Ishikawa (cell line): ENCODE data around the gene MARK3.

Experiments used
- CEBPB ChIP-seq: IDR thresholded peaks from 2 replicates; pipeline ENCODE4 v1.6.1; 2012
- CREB1 ChIP-seq: IDR thresholded peaks from 2 replicates; pipeline ENCODE4 v1.6.1; 2012; ENCODE audit warnings: low read depth
- EGR1 ChIP-seq: IDR thresholded peaks from 2 replicates; pipeline ENCODE4 v1.6.1; 2012
- EP300 ChIP-seq: IDR thresholded peaks from 2 replicates; pipeline ENCODE4 v1.6.1; 2012; ENCODE audit warnings: borderline replicate concordance
- FOXM1 ChIP-seq: IDR thresholded peaks from 2 replicates; pipeline ENCODE4 v1.6.1; 2012; ENCODE audit warnings: low read depth, borderline replicate concordance
- NFIC ChIP-seq: IDR thresholded peaks from 2 replicates; pipeline ENCODE4 v1.6.1; 2012
- RAD21 ChIP-seq: IDR thresholded peaks from 2 replicates; pipeline ENCODE4 v1.6.1; 2012; ENCODE audit warnings: low read depth
- TAF1 ChIP-seq: IDR thresholded peaks from 2 replicates; pipeline ENCODE4 v1.6.1; 2012; ENCODE audit warnings: low read depth, mild to moderate bottlenecking
- TCF12 ChIP-seq: IDR thresholded peaks from 2 replicates; pipeline ENCODE4 v1.6.1; 2012; ENCODE audit warnings: low read depth
- TEAD4 ChIP-seq: IDR thresholded peaks from 2 replicates; pipeline ENCODE4 v1.6.1; 2012
- YY1 ChIP-seq: IDR thresholded peaks from 2 replicates; pipeline ENCODE4 v1.6.1; 2012; ENCODE audit warnings: low read depth
- ZBTB7A ChIP-seq: IDR thresholded peaks from 2 replicates; pipeline ENCODE4 v1.6.1; 2012; ENCODE audit warnings: low read depth
- TF ChIP-seq, protein P1 (sequence below): IDR thresholded peaks from 2 replicates; pipeline ENCODE4 v1.6.1; 2012
- TF ChIP-seq, protein P2 (sequence below): IDR thresholded peaks from 2 replicates; pipeline ENCODE4 v1.6.1; 2012
- TF ChIP-seq, protein P3 (sequence below): IDR thresholded peaks from 2 replicates; pipeline ENCODE4 v1.6.1; 2012; ENCODE audit warnings: low read depth, mild to moderate bottlenecking

MARK3 gene

DNA sequence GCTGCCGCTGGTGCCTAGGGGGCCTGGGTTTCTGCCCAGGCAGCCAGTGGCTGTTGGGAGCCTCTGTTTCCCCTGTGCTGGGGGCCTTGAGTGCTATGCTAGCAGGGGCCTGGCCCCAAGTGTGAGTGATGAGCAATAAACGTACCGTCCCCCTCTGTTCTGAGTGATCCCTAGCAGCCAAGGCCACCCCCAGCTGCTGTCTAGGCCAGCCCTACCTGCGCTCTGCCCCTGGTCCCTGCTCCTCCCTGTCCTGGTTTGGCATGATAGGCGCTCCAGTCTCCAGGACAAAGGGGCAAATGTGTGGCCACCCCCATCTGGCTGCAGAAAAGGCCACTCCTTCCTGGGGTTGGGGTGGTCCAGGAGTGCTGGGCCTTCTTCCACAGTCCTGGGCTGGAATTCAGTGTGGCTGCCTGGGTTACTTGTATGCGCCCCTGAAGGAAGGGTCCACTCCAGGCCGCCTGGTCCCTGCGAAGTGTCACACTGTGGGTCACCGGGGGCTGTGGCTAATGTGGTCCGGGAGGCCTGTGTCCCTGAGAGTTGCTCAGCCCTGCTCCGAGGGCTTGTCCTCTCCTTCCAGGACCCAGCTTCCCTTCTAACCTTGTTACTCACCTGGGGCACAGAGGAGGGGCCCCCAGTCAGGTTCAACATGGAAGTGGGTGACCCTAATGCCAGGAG, 150.8 kb downstream of the MARK3 start:
- no peak for TF ChIP-seq EP300
- no peak for TF ChIP-seq TCF12
- no peak for TF ChIP-seq TAF1
- TF ChIP-seq, protein P1, sequence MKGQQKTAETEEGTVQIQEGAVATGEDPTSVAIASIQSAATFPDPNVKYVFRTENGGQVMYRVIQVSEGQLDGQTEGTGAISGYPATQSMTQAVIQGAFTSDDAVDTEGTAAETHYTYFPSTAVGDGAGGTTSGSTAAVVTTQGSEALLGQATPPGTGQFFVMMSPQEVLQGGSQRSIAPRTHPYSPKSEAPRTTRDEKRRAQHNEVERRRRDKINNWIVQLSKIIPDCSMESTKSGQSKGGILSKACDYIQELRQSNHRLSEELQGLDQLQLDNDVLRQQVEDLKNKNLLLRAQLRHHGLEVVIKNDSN = no peak
- TF ChIP-seq YY1 = no peak
- TF ChIP-seq RAD21 = no peak
- TF ChIP-seq FOXM1 = no peak

DNA sequence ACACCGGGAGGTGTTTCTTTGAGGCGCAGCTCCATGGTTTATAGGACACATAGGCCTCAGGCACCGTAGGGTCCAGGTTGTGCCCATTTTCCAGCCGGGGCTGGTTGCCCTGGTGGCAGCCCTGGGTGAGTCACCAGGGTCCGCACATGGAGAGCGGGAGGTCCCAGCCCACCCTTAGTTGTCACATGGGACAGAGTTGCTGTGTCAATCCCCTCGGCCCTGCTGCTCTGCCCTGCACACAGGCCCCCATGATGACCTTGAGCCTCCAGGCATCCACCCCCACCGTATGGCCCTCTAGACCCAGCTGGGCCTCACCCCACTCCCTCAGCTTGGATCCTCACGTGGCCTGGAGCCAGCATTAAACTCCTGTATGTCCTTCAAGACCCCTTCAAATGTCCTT, 151.5 kb downstream of the MARK3 start:
- no peak for TF ChIP-seq TEAD4
- TF ChIP-seq, protein P2, sequence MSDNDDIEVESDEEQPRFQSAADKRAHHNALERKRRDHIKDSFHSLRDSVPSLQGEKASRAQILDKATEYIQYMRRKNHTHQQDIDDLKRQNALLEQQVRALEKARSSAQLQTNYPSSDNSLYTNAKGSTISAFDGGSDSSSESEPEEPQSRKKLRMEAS = no peak
- TF ChIP-seq TAF1 = no peak
- TF ChIP-seq CREB1 = no peak
- TF ChIP-seq FOXM1 = no peak
- no peak for TF ChIP-seq TCF12
- TF ChIP-seq EGR1 = no peak
- TF ChIP-seq, protein P1 = no peak
- no peak for TF ChIP-seq EP300
- no peak for TF ChIP-seq NFIC
- no peak for TF ChIP-seq RAD21
- no peak for TF ChIP-seq YY1

DNA sequence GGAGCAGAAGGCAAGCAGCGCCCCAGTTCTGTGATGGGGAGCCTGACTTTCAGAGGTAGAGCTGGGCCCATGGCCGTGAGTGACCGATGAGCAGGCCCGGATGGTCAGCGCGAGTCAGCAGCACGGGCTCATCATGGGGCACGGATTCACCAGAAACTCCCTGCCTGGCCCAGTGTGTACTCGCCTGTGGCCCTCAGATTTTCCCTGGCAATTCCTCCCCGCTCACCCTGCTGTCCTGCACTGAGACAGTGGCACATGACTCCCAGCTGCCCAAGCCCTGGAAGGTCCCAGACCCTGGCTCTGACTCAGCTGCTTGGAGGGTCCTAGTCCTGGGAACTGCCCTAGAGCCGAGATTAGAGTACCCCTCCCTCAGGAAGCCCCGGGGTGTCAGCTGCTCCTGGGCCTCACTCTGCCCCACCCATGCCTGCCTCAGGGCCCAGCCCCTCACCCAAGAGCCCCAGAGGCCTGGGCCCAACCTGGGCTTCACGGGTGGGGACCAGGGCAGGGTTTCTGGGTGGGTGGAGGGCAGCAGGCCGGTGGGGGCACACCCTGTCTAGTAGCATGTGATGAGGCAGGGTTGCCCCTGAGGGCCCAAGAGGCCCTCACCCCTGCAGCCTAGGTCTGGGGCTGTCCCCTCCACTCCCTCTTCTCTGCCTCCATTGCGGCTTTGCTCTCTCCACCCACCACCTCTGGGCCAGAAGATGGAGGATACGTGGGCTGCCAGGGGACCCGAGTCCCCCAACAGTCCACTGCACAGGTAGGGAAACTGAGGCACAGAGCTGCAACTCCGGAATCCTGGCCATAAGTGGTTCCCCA, 152.2 kb downstream of the MARK3 start:
- TF ChIP-seq ZBTB7A = no peak
- TF ChIP-seq, protein P1 = no peak
- TF ChIP-seq NFIC = no peak
- no peak for TF ChIP-seq RAD21
- TF ChIP-seq YY1 = no peak
- TF ChIP-seq TAF1 = no peak

DNA sequence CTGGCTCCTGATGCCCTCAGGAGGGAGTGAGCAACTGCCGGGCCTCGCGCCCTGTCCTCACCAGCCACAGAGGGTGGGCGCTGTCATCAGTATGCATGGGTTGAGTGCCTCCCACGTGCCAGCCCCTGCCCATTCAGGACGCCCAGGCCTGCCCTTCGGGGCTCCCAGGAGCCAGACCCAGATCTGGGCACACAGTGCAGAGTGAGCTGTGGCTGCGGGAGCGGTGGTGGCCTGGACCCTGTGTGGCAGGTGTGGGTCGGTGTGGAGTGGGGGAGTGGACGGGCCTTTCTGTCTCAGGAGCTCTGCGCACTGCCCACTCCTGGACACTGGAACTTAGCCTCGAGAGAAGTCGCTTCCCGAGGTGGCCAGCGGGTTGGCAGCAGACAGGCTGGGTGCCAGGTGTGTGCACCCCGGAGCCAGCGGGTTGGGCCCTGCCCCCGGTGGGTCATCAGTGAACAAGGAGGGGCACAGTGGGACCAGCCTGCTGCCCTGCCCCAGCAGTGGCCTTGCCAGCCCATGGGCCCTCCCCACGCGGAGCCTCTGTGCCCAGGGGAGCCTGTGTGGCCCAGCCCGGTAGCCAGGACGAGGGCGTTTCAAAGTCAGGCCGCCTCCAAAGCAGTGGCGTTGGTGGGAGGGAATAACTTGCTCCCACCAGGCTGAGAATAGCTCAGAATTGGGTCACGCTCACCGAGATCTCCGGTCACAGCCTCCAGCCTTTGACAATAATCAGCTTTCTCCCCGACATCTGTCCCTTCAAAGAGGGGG, 153.3 kb downstream of the MARK3 start:
- no peak for TF ChIP-seq RAD21
- TF ChIP-seq, protein P2 = no peak
- TF ChIP-seq FOXM1 = no peak
- TF ChIP-seq ZBTB7A = no peak
- TF ChIP-seq TEAD4 = no peak
- TF ChIP-seq TCF12 = no peak
- no peak for TF ChIP-seq NFIC
- no peak for TF ChIP-seq CREB1

DNA sequence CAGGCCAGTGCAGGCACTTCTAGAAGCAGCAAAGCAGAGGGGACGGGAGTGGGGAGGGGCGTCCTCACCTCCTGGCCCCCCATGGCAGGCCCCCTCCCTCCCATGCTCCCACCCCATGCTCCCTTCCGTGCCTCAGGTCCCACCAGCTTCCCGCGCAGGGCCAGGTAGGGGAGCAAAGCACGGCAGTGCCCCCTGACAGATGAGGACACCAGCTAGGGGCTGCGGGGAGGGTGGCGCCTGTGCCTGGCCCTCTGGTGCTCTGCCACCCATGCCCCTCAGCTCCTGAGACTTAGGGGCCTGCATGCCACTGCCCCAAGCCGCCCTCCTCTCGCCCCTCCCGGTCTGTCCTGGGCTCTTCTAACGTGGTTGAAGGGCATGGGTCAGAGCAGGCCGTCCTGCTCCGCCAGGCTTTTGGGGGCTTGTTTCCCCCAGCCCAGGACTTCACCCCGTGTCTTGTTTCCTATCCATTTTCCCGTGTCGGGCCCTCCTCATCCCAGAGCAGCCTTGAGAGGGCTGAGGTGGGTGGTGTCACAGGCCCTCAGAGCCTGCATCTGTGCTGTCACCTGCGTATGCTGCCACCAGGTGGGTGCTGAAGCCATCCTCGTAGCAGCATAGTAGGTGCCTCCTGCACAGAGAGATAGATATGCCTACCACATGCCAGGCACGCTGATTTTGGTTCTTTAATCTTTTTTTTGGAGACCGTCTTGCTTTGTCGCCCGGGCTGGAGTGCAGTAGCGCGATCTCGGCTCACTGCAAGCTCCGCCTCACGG, 154.0 kb downstream of the MARK3 start:
- TF ChIP-seq, protein P1 = no peak
- TF ChIP-seq RAD21 (0 out of 2 replicates have a peak, but pooled peaks have one; percentile 7), FOXM1 (no peak), TAF1 (no peak), TCF12 (no peak)
- TF ChIP-seq, protein P2 = no peak

DNA sequence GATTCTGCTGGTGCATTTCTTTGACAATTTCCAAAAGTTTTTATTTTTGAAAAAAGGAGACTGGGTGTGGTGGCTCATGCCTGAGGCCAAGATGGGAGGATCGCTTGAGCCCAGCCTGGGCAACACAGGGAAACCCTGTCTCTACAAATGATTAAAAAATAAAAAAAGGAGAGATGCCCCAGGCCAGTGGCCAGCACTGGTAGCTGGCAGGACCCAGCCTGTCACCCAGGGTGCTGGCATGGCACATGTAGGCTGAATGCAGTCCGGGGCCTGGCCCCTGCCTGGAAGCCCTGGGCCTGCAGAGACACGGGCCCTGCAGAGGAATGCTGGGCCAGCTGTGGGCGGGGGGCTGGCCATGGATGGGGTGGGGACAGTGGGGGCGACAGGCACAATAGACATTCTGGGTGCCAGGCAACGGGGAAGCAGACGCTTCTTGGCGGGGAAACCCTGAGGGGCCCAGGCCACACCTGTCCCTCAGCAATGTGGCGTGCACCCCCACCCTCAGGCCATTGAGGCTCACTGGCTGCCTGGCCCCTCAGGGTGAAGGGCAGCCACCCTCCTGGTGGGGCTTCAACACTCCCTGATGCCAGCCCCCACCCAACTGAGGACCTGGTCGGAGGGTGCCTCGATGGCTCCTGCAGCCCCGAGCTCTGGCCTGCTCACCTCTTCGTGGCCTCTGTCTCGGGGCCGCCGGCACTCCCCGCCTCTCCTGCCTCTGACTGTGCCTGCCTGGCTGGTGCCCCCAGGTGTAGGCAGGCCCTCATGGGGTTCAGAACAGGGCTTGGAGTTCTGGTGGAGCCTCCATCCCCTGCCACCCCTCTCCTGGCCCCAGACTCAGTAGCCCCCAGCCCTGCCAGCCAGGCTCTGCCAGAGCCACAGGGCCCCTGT, 155.8 kb downstream of the MARK3 start:
- TF ChIP-seq EP300 = no peak
- TF ChIP-seq TCF12 = no peak
- TF ChIP-seq, protein P2 = no peak
- no peak for TF ChIP-seq EGR1
- TF ChIP-seq RAD21 = no peak
- TF ChIP-seq, protein P3, sequence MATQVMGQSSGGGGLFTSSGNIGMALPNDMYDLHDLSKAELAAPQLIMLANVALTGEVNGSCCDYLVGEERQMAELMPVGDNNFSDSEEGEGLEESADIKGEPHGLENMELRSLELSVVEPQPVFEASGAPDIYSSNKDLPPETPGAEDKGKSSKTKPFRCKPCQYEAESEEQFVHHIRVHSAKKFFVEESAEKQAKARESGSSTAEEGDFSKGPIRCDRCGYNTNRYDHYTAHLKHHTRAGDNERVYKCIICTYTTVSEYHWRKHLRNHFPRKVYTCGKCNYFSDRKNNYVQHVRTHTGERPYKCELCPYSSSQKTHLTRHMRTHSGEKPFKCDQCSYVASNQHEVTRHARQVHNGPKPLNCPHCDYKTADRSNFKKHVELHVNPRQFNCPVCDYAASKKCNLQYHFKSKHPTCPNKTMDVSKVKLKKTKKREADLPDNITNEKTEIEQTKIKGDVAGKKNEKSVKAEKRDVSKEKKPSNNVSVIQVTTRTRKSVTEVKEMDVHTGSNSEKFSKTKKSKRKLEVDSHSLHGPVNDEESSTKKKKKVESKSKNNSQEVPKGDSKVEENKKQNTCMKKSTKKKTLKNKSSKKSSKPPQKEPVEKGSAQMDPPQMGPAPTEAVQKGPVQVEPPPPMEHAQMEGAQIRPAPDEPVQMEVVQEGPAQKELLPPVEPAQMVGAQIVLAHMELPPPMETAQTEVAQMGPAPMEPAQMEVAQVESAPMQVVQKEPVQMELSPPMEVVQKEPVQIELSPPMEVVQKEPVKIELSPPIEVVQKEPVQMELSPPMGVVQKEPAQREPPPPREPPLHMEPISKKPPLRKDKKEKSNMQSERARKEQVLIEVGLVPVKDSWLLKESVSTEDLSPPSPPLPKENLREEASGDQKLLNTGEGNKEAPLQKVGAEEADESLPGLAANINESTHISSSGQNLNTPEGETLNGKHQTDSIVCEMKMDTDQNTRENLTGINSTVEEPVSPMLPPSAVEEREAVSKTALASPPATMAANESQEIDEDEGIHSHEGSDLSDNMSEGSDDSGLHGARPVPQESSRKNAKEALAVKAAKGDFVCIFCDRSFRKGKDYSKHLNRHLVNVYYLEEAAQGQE = no peak
- TF ChIP-seq CREB1 = no peak
- no peak for TF ChIP-seq TAF1
- no peak for TF ChIP-seq FOXM1
- TF ChIP-seq, protein P1 = no peak
- no peak for TF ChIP-seq TEAD4
- no peak for TF ChIP-seq YY1
- no peak for TF ChIP-seq ZBTB7A
- TF ChIP-seq CEBPB = no peak
- TF ChIP-seq NFIC = no peak
